ENCODE results near the gene DAB1. TPM values are rescaled to one million over a fixed set of nuclear protein-coding genes. Genes with fewer than 3 reads are reported as not detected.

Gene DAB1
- total and polyA plus RNA-seq, 10 of the 15 experiments (the other 5 are each of a cell fraction or from before 2014, with no cell fraction given), result 0.02 to 0.10 (median 0.03) TPM; not detected in 5

- H2AFZ ChIP-seq (ENCODE audit: control insufficient read depth, low read depth, low read length), result no peak overlapping the region
- no peak overlapping the region for H3K9ac ChIP-seq (ENCODE audit: control insufficient read depth, insufficient read depth, low read length)
- SMC1A ChIA-PET (ENCODE audit: uncharacterized antibody, unreplicated experiment), result interaction anchor here (1.2 kb wide), 1 partner anchor 8 kb away, joined by 4 read pairs; no protein-coding TSS in a partner anchor
- no peak overlapping the region for H3K4me3 ChIP-seq
- DNase-seq (ENCODE audit: low read depth, low spot score), result no peak
- no peak for ATAC-seq
- POLR2A ChIA-PET, result no interaction called here
- CTCF ChIA-PET, result no interaction called here
- no peak overlapping the region for H3K27ac ChIP-seq (ENCODE audit: control insufficient read depth, insufficient read depth)
- no peaks in the 10 kb centered on the region for H3K9me3 ChIP-seq (replicated peaks; ENCODE audit: control insufficient read depth, insufficient read depth, low read length)
- in situ Hi-C loops (cut with MboI) (no loop called here), intact Hi-C loops (cut with micrococcal nuclease; ENCODE audit: unreplicated experiment) (no loop called here)
- no TSS peak for BruUV-seq (replicated peaks)
- no peaks in the 10 kb centered on the region for H4K20me1 ChIP-seq (ENCODE audit: control insufficient read depth, insufficient read depth)
- H3K4me1 ChIP-seq (ENCODE audit: control insufficient read depth, insufficient read depth, low read length), result no peaks in the 10 kb centered on the region
- no peak for TF ChIP-seq ZNF687 (IDR thresholded peaks at IDR 0.05)
- no peak for TF ChIP-seq KAT2A (conservative IDR thresholded peaks at IDR 0.05; ENCODE audit: control insufficient read depth, low read depth, low read length)
- H3K27me3 ChIP-seq (replicated peaks in 1 of 2; ENCODE audit: control insufficient read depth in 2 of 2, insufficient read depth in 2 of 2, low read length in 1 of 2), result no peaks in the 10 kb centered on the region
- no peaks in the 10 kb centered on the region for H3K36me3 ChIP-seq (ENCODE audit: control insufficient read depth in 2 of 2, insufficient read depth in 2 of 2, low read length in 1 of 2)
- RAD21 ChIA-PET (ENCODE audit: unreplicated experiment), result no interaction called here
- H3K79me2 ChIP-seq (ENCODE audit: control insufficient read depth, insufficient read depth, low read length), result no peaks in the 10 kb centered on the region
- WGBS (ENCODE audit: insufficient coverage, insufficient replicate concordance, low lambda C conversion rate, missing lambda C conversion rate), result 21% methylated on average over 4 of the region's 4 CpGs
- H3K4me2 ChIP-seq (ENCODE audit: control insufficient read depth, insufficient read depth), result no peak overlapping the region
- no peak for FAIRE-seq
Measured at GRCh38 chr1:57115030-57115614, 308.7 kb downstream of the DAB1 start.

GRCh38 chr1:57112148-57112547 lies 311.7 kb downstream of the DAB1 start:
- H3K4me3 ChIP-seq, result no peak overlapping the region
- in situ Hi-C loops (cut with MboI), result no loop called here
- no peak overlapping the region for H3K4me2 ChIP-seq (ENCODE audit: control insufficient read depth, insufficient read depth)
- H2AFZ ChIP-seq (ENCODE audit: control insufficient read depth, low read depth, low read length), result no peak overlapping the region
- no peak for TF ChIP-seq ZBTB40 (IDR thresholded peaks at IDR 0.05; ENCODE audit: borderline replicate concordance)
- TF ChIP-seq POLR2AphosphoS5 (IDR thresholded peaks at IDR 0.05; ENCODE audit: low read length), result no peak
- no peak for TF ChIP-seq ZBTB33 (IDR thresholded peaks at IDR 0.05)
- no peak for TF ChIP-seq NBN (IDR thresholded peaks at IDR 0.05)
- TF ChIP-seq HDAC2 (IDR thresholded peaks at IDR 0.05), result no peak
- H3K4me1 ChIP-seq (ENCODE audit: control insufficient read depth, insufficient read depth, low read length), result no peaks in the 10 kb centered on the region
- H3K9ac ChIP-seq (ENCODE audit: control insufficient read depth, insufficient read depth, low read length), result no peak overlapping the region
- no peak for ATAC-seq
- FAIRE-seq, result no peak
- H3K36me3 ChIP-seq (ENCODE audit: control insufficient read depth in 2 of 2, insufficient read depth in 2 of 2, low read length in 1 of 2), result no peaks in the 10 kb centered on the region
- SMC1A ChIA-PET (ENCODE audit: uncharacterized antibody, unreplicated experiment), result interaction anchor here (0.6 to 1.4 kb wide), 2 partner anchors 10 to 90 kb away, joined by 3 to 4 read pairs; no protein-coding TSS in a partner anchor
- H3K27ac ChIP-seq (ENCODE audit: control insufficient read depth, insufficient read depth), result no peak overlapping the region
- no TSS peak for BruUV-seq (replicated peaks)
- H3K9me3 ChIP-seq (replicated peaks; ENCODE audit: control insufficient read depth, insufficient read depth, low read length), result no peaks in the 10 kb centered on the region
- WGBS (ENCODE audit: insufficient coverage, insufficient replicate concordance, low lambda C conversion rate, missing lambda C conversion rate), result 0% methylated on average over 2 of the region's 2 CpGs
- DNase-seq (ENCODE audit: low read depth, low spot score), result no peak
- CTCF ChIA-PET, result no interaction called here
- POLR2A ChIA-PET, result no interaction called here
- no peaks in the 10 kb centered on the region for H3K79me2 ChIP-seq (ENCODE audit: control insufficient read depth, insufficient read depth, low read length)
- RAD21 ChIA-PET (ENCODE audit: unreplicated experiment), result no interaction called here
- H3K27me3 ChIP-seq (replicated peaks in 1 of 2; ENCODE audit: control insufficient read depth in 2 of 2, insufficient read depth in 2 of 2, low read length in 1 of 2), result no peaks in the 10 kb centered on the region
- no peaks in the 10 kb centered on the region for H4K20me1 ChIP-seq (ENCODE audit: control insufficient read depth, insufficient read depth)
- intact Hi-C loops (cut with micrococcal nuclease; ENCODE audit: unreplicated experiment), result no loop called here
